ENCODE measurements around the gene TESMIN. TPM values are rescaled to one million over a fixed set of nuclear protein-coding genes. Genes with fewer than 3 reads are reported as not detected.

Gene TESMIN
- total and polyA plus RNA-seq, 2 of the 4 experiments (the other 2 are of a cell fraction) = 0.90 to 2.2 TPM

DNA sequence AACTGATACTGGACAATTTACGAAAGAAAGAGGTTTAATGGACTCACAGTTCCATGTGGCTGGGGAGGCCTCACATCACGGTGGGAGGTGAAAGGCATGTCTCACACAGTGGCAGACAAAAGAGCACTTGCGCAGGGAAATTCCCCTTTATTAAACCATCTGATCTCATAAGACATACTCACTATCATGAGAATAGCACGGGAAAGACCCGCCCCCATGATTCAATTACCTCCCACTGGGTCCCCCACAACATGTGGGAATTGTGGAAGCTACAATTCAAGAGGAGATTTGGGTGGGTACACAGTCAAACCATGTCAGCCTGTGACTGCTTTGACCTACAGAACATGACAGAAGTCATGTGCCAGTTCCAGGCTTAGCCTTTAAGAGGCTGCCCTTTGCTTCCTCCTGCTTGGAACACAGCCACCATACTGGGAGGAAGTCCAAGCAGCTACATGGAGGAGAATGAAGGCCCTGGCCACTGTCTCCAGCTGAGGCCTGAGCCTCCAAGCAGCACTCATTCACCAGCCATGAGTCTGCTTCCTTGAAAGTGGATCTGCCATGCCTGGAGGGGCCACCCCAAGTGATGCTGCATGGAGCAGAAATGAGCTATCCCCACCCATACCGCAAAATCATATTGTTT is 77.9 kb downstream of the TESMIN start:
- dilution Hi-C loops (cut with HindIII; ENCODE audit: low sequenced_read_pairs, unreplicated experiment) (no loop called here), intact Hi-C loops (cut with micrococcal nuclease) (no loop called here), in situ Hi-C loops (cut with MboI; ENCODE audit: low sequenced_read_pairs) (no loop called here)
- ATAC-seq (ENCODE audit: low read depth) = no peak
- peaks cover 7% of the 10 kb centered on the region for H3K27me3 ChIP-seq (ENCODE audit: control insufficient read depth, insufficient read depth, low read length)
- WGBS, 2 experiments (ENCODE audit: extremely low coverage in 2 of 2, insufficient read length in 1 of 2) = no CpG with 5 or more reads among the region's 6 CpGs
- no peak overlapping the region for H3K18ac ChIP-seq (ENCODE audit: low read depth, low read length)
- CTCF ChIA-PET = interaction anchor here (0.7 to 1.4 kb wide), 2 partner anchors 9 kb away, joined by 3 to 4 read pairs; no protein-coding TSS in a partner anchor
- H3K9me3 ChIP-seq (ENCODE audit: control insufficient read depth, insufficient read depth, low read length) = peaks cover 14% of the 10 kb centered on the region
- no peak for TF ChIP-seq MAZ (IDR thresholded peaks at IDR 0.05; ENCODE audit: borderline replicate concordance, low read depth, low read length)
- TF ChIP-seq POLR2A (IDR thresholded peaks at IDR 0.05; ENCODE audit: low read depth, low read length) = no peak
- TF ChIP-seq ELK1 (IDR thresholded peaks at IDR 0.05; ENCODE audit: borderline replicate concordance, low read depth, low read length) = no peak
- TF ChIP-seq NFE2L2 (IDR thresholded peaks at IDR 0.05; ENCODE audit: low read depth, low read length) = no peak
- TF ChIP-seq CEBPB (IDR thresholded peaks at IDR 0.05; ENCODE audit: low read depth, low read length) = no peak
- no peak for TF ChIP-seq FOS (IDR thresholded peaks at IDR 0.05; ENCODE audit: low read depth, low read length)
- no peak for TF ChIP-seq RFX5 (IDR thresholded peaks at IDR 0.05; ENCODE audit: low read depth, low read length)
- TF ChIP-seq MXI1 (IDR thresholded peaks at IDR 0.05; ENCODE audit: borderline replicate concordance, low read depth, low read length) = no peak
- TF ChIP-seq RAD21 (IDR thresholded peaks at IDR 0.05; ENCODE audit: low read length) = no peak
- no peak for TF ChIP-seq BHLHE40 (IDR thresholded peaks at IDR 0.05; ENCODE audit: low read depth, low read length)
- no peak for TF ChIP-seq SMC3 (IDR thresholded peaks at IDR 0.05; ENCODE audit: low read depth, low read length)
- no peak for TF ChIP-seq CHD1 (IDR thresholded peaks at IDR 0.05; ENCODE audit: low read depth, low read length)
- no peak for TF ChIP-seq RCOR1 (IDR thresholded peaks at IDR 0.05; ENCODE audit: insufficient replicate concordance, low read length)
- TF ChIP-seq, protein P1, sequence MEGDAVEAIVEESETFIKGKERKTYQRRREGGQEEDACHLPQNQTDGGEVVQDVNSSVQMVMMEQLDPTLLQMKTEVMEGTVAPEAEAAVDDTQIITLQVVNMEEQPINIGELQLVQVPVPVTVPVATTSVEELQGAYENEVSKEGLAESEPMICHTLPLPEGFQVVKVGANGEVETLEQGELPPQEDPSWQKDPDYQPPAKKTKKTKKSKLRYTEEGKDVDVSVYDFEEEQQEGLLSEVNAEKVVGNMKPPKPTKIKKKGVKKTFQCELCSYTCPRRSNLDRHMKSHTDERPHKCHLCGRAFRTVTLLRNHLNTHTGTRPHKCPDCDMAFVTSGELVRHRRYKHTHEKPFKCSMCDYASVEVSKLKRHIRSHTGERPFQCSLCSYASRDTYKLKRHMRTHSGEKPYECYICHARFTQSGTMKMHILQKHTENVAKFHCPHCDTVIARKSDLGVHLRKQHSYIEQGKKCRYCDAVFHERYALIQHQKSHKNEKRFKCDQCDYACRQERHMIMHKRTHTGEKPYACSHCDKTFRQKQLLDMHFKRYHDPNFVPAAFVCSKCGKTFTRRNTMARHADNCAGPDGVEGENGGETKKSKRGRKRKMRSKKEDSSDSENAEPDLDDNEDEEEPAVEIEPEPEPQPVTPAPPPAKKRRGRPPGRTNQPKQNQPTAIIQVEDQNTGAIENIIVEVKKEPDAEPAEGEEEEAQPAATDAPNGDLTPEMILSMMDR (conservative IDR thresholded peaks at IDR 0.05; ENCODE audit: low read depth, low read length) = no peak
- no peak for TF ChIP-seq USF2 (IDR thresholded peaks at IDR 0.05; ENCODE audit: low read depth, low read length)
- no peak for TF ChIP-seq MAFK (IDR thresholded peaks at IDR 0.05; ENCODE audit: low read depth, low read length)
- no peak overlapping the region for H2BK20ac ChIP-seq (ENCODE audit: low read depth, low read length)
- no peak overlapping the region for H3K27ac ChIP-seq (ENCODE audit: insufficient read depth, low read length)
- no peaks in the 10 kb centered on the region for H3K4me1 ChIP-seq (ENCODE audit: control insufficient read depth, insufficient read depth, low read length)
- no peak overlapping the region for H3K56ac ChIP-seq (ENCODE audit: extremely low read depth, insufficient read depth, low read length)
- POLR2A ChIA-PET (ENCODE audit: unreplicated experiment) = no interaction called here
- H3K9ac ChIP-seq (ENCODE audit: low read depth, low read length) = no peak overlapping the region
- H4K91ac ChIP-seq (ENCODE audit: insufficient read depth, low read depth, low read length) = no peak overlapping the region
- no peak overlapping the region for H4K5ac ChIP-seq (ENCODE audit: low read depth, low read length)
- BruUV-seq (replicated peaks) = no TSS peak
- no peak overlapping the region for H2BK15ac ChIP-seq (ENCODE audit: low read depth, low read length)
- no peak overlapping the region for H3K4me3 ChIP-seq (ENCODE audit: insufficient read depth, low read depth, low read length)
- peak overlapping the region; percentile 72 for H2AK9ac ChIP-seq (replicated peaks; ENCODE audit: low read depth, low read length, poor library complexity)
- H3K36me3 ChIP-seq (ENCODE audit: control insufficient read depth, insufficient read depth, low read length) = no peaks in the 10 kb centered on the region
- H3K14ac ChIP-seq (replicated peaks; ENCODE audit: low read depth, low read length) = no peak overlapping the region
- H3K23ac ChIP-seq (ENCODE audit: low read depth, low read length) = no peak overlapping the region
- H2BK120ac ChIP-seq (ENCODE audit: low read depth, low read length) = no peak overlapping the region
- H3K79me1 ChIP-seq (ENCODE audit: low read depth in 1 of 2, low read length in 2 of 2) = no peaks in the 10 kb centered on the region
- no peak overlapping the region for H2AK5ac ChIP-seq (ENCODE audit: low read depth, low read length)
- no peaks in the 10 kb centered on the region for H3K9me1 ChIP-seq (ENCODE audit: insufficient read depth, low read length)
- no peak overlapping the region for H2AFZ ChIP-seq (replicated peaks; ENCODE audit: low read length, poor library complexity)
- no peak overlapping the region for H3K4me2 ChIP-seq (ENCODE audit: low read depth, low read length)
- peaks cover 5% of the 10 kb centered on the region; the same call in 1 of the 2 replicates for H4K20me1 ChIP-seq (ENCODE audit: insufficient read depth, low read length)
- H4K8ac ChIP-seq (ENCODE audit: low read depth in 2 of 2, low read length in 2 of 2) = no peak overlapping the region
- no peak for DNase-seq
- H2BK5ac ChIP-seq (ENCODE audit: low read depth, low read length, poor library complexity, severe bottlenecking) = no peak overlapping the region
- H3K4ac ChIP-seq (ENCODE audit: low read depth, low read length) = no peak overlapping the region

Measured in IMR-90 (cell line).